Activated naive CD4-positive, alpha-beta T cell treated with anti-CD3 and anti-CD28 coated beads for 36 hours (primary cell): ENCODE results near the gene MFGE8. TPM values are rescaled to one million over a fixed set of nuclear protein-coding genes. Genes with fewer than 3 reads are reported as not detected.

Experiments used
- CTCF ChIA-PET: fragments of 350-600 bp; sonication (Branson Sonifier 250); formaldehyde crosslinking; loops from one replicate; lab custom pipeline; 2021; ENCODE audit warnings: antibody characterized with exemption; lab: Charles Lee
- DNase-seq: peaks from one replicate; pipeline ENCODE4 v3.0.0-alpha.2; 2020
- H3K27ac Mint-ChIP-seq: one replicate; pipeline ENCODE4 v1.8.0; 2021; ENCODE audit warnings: mild to moderate bottlenecking, mixed read lengths
- H3K27me3 Mint-ChIP-seq: one replicate; pipeline ENCODE4 v1.8.0; 2021; ENCODE audit warnings: low read depth, mixed read lengths
- H3K36me3 Mint-ChIP-seq: one replicate; pipeline ENCODE4 v1.8.0; 2021; ENCODE audit warnings: low read depth, mixed read lengths
- H3K4me1 Mint-ChIP-seq: one replicate; pipeline ENCODE4 v1.8.0; 2021; ENCODE audit warnings: low read depth, mixed read lengths
- H3K4me3 Mint-ChIP-seq: one replicate; pipeline ENCODE4 v1.8.0; 2021; ENCODE audit warnings: mild to moderate bottlenecking, moderate library complexity, mixed read lengths
- H3K9me3 Mint-ChIP-seq: one replicate; pipeline ENCODE4 v1.8.0; 2021; ENCODE audit warnings: mixed read lengths
- intact Hi-C: fragments of 100-400 bp; cut with micrococcal nuclease; formaldehyde crosslinking; loops from one replicate; pipeline ENCODE4 v1.15.1; 2023
- total RNA-seq, 2 experiments: library from RNA; stranded (reverse); gene quantifications; one replicate each; pipeline ENCODE4 v1.2.3, GENCODE V29; 2021

Gene MFGE8
- total RNA-seq, 2 experiments from 2014 or later, result 28.2 to 31.6 TPM

DNA sequence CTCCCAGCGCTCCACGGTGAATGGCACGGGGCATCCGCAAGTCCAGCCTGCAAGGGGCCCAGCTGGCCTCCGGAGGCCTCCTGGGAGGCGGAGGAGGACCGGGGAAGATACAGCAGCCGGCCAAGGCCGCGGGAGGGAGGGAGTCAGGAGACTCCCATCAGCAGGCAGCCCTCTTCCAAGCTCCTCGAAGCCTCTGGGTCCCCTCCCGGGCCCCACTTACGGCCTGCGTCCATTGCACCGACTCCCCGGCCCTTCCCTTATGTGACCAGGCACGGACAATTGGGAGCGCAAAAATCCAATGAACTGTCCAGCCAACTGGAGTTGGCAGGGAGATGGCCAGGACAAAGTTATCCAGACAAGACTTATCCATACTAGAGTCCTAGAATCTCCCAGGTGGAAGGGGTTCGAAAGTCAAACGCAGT lies 668 bp downstream of the MFGE8 start:
- DNase-seq, result no peak
- Mint-ChIP-seq H3K4me1 (peaks cover 16% of the 10 kb centered on the region), H3K27ac (no peak overlapping the region), H3K36me3 (no peaks in the 10 kb centered on the region), H3K27me3 (no peaks in the 10 kb centered on the region), H3K9me3 (no peaks in the 10 kb centered on the region), H3K4me3 (peak overlapping the region; percentile 91)
- intact Hi-C loops, result loop anchor here (2.0 kb wide), 2 partner anchors 18 to 104 kb away; partner anchors contain the start of gene HAPLN3
- CTCF ChIA-PET, result interaction anchor here (0.6 to 1.9 kb wide), 3 partner anchors 10 to 214 kb away, joined by 3 to 7 read pairs (median 4); partner anchors contain the start of gene HAPLN3

- Mint-ChIP-seq H3K4me3 (peak overlapping the region; percentile 91), H3K36me3 (no peaks in the 10 kb centered on the region), H3K27me3 (no peaks in the 10 kb centered on the region), H3K9me3 (no peaks in the 10 kb centered on the region), H3K4me1 (peaks cover 16% of the 10 kb centered on the region), H3K27ac (no peak overlapping the region)
- DNase-seq, result no peak
- intact Hi-C loops, result loop anchor here (2.0 kb wide), 2 partner anchors 17 to 105 kb away; partner anchors contain the start of gene HAPLN3
- CTCF ChIA-PET, result interaction anchor here (0.6 to 1.9 kb wide), 4 partner anchors 9 to 20 kb away, joined by 4 to 7 read pairs (median 4); partner anchors contain the start of gene HAPLN3
These were observed 1.4 kb downstream of the MFGE8 start for GRCh38 chr15:88911766-88912118.

GRCh38 chr15:88909956-88910831 lies 3.0 kb downstream of the MFGE8 start:
- intact Hi-C loops, result no loop called here
- CTCF ChIA-PET, result interaction anchor here (0.9 to 1.5 kb wide), 2 partner anchors 15 to 107 kb away, joined by 3 read pairs; partner anchors contain the start of gene HAPLN3
- H3K9me3 Mint-ChIP-seq, result no peaks in the 10 kb centered on the region
- DNase-seq, result no peak
- H3K4me3 Mint-ChIP-seq, result no peak overlapping the region
- H3K36me3 Mint-ChIP-seq, result no peaks in the 10 kb centered on the region
- H3K27ac Mint-ChIP-seq, result no peak overlapping the region
- H3K4me1 Mint-ChIP-seq, result peaks cover 22% of the 10 kb centered on the region
- H3K27me3 Mint-ChIP-seq, result no peaks in the 10 kb centered on the region

GRCh38 chr15:88908697-88909621 lies 4.2 kb downstream of the MFGE8 start:
- H3K27me3 Mint-ChIP-seq, result no peaks in the 10 kb centered on the region
- H3K9me3 Mint-ChIP-seq, result no peaks in the 10 kb centered on the region
- no peak overlapping the region for H3K27ac Mint-ChIP-seq
- CTCF ChIA-PET, result interaction anchor here (1.9 kb wide), 1 partner anchor 30 kb away, joined by 4 read pairs; no protein-coding TSS in a partner anchor
- H3K4me1 Mint-ChIP-seq, result peaks cover 33% of the 10 kb centered on the region
- intact Hi-C loops, result no loop called here
- H3K4me3 Mint-ChIP-seq, result no peak overlapping the region
- DNase-seq, result no peak
- H3K36me3 Mint-ChIP-seq, result no peaks in the 10 kb centered on the region

- Mint-ChIP-seq H3K27me3 (no peaks in the 10 kb centered on the region), H3K4me1 (peaks cover 35% of the 10 kb centered on the region), H3K4me3 (no peak overlapping the region), H3K9me3 (no peaks in the 10 kb centered on the region), H3K36me3 (no peaks in the 10 kb centered on the region), H3K27ac (no peak overlapping the region)
- CTCF ChIA-PET, result interaction anchor here (1.9 kb wide), 1 partner anchor 29 kb away, joined by 4 read pairs; no protein-coding TSS in a partner anchor
- no peak for DNase-seq
- intact Hi-C loops, result no loop called here
These were observed 5.1 kb downstream of the MFGE8 start for GRCh38 chr15:88908123-88908522.

- intact Hi-C loops, result no loop called here
- Mint-ChIP-seq H3K4me3 (no peak overlapping the region), H3K27me3 (no peaks in the 10 kb centered on the region), H3K9me3 (no peaks in the 10 kb centered on the region), H3K36me3 (no peaks in the 10 kb centered on the region), H3K4me1 (peaks cover 41% of the 10 kb centered on the region), H3K27ac (no peak overlapping the region)
- CTCF ChIA-PET, result no interaction called here
- no peak for DNase-seq
These were observed 6.1 kb downstream of the MFGE8 start for GRCh38 chr15:88907111-88907510.

GRCh38 chr15:88906551-88906950 lies 6.6 kb downstream of the MFGE8 start:
- Mint-ChIP-seq H3K4me1 (peaks cover 42% of the 10 kb centered on the region), H3K4me3 (no peak overlapping the region), H3K27me3 (no peaks in the 10 kb centered on the region), H3K36me3 (no peaks in the 10 kb centered on the region), H3K27ac (no peak overlapping the region), H3K9me3 (no peaks in the 10 kb centered on the region)
- DNase-seq, result no peak
- intact Hi-C loops, result no loop called here
- CTCF ChIA-PET, result interaction anchor here (0.7 to 2.4 kb wide), 4 partner anchors 14 to 261 kb away, joined by 3 to 22 read pairs (median 8); no protein-coding TSS in a partner anchor

DNA sequence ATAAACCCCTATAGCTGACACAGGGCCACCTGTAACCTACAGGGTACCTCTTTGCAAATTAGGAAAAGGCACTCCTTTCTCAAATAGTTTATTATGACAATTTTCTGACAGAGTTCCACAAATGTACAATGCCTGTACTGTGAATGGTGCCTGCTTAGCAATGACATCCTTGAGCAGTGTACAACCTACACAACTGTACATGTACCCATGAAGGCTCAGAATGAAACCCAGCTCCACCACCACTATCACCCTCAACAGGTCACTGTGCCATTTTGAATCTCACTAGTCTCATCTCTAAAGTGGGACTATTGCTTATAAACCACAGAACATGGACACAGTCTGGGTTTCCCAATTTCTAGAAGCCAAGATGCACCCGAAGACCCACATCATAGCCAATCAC lies 7.0 kb downstream of the MFGE8 start:
- Mint-ChIP-seq H3K4me1 (peaks cover 41% of the 10 kb centered on the region), H3K27me3 (no peaks in the 10 kb centered on the region), H3K36me3 (no peaks in the 10 kb centered on the region), H3K27ac (no peak overlapping the region), H3K4me3 (no peak overlapping the region), H3K9me3 (no peaks in the 10 kb centered on the region)
- intact Hi-C loops, result no loop called here
- no peak for DNase-seq
- CTCF ChIA-PET, result interaction anchor here (0.7 to 2.7 kb wide), 10 partner anchors 14 to 339 kb away, joined by 3 to 28 read pairs (median 6); no protein-coding TSS in a partner anchor

GRCh38 chr15:88905576-88905975 lies 7.6 kb downstream of the MFGE8 start:
- no peaks in the 10 kb centered on the region for H3K27me3 Mint-ChIP-seq
- CTCF ChIA-PET, result interaction anchor here (0.7 to 3.6 kb wide), 33 partner anchors 10 to 339 kb away, joined by 3 to 28 read pairs (median 6); partner anchors contain the start of genes HAPLN3 and MFGE8
- DNase-seq, result no peak
- peaks cover 40% of the 10 kb centered on the region for H3K4me1 Mint-ChIP-seq
- H3K27ac Mint-ChIP-seq, result no peak overlapping the region
- H3K9me3 Mint-ChIP-seq, result no peaks in the 10 kb centered on the region
- H3K36me3 Mint-ChIP-seq, result no peaks in the 10 kb centered on the region
- intact Hi-C loops, result loop anchor here (2.0 kb wide), 1 partner anchor 183 kb away; the partner anchor contains the start of gene ABHD2
- H3K4me3 Mint-ChIP-seq, result no peak overlapping the region

- H3K27ac Mint-ChIP-seq, result peak overlapping the region; percentile 80
- CTCF ChIA-PET, result interaction anchor here (0.6 to 3.6 kb wide), 50 partner anchors 10 to 448 kb away, joined by 3 to 28 read pairs (median 4); partner anchors contain the start of genes HAPLN3 and MFGE8
- no peaks in the 10 kb centered on the region for H3K9me3 Mint-ChIP-seq
- DNase-seq, result peak; percentile 96
- H3K27me3 Mint-ChIP-seq, result no peaks in the 10 kb centered on the region
- H3K36me3 Mint-ChIP-seq, result no peaks in the 10 kb centered on the region
- no peak overlapping the region for H3K4me3 Mint-ChIP-seq
- intact Hi-C loops, result loop anchor here (1.0 to 2.0 kb wide), 5 partner anchors 9 to 273 kb away; partner anchors contain the start of genes ABHD2 and MFGE8
- H3K4me1 Mint-ChIP-seq, result peaks cover 40% of the 10 kb centered on the region
These were observed 8.4 kb downstream of the MFGE8 start for GRCh38 chr15:88904624-88905327.

DNA sequence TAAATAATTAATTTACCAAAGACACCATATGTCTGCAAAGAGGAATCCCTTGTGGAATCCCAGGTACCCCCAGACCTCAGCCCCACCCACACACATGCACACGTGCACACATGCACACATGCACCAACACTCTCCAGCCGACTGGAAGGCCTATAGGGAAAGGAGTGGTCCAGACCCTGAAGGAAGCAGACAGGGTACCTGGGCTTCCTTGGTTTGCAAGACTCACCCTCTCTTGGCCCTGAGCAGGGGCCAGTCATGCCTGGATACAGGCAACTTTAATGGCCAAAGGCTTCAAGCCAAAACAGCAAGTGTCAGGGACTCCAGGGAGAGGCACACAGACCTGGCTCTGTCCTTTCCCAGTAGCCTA lies 8.9 kb downstream of the MFGE8 start:
- CTCF ChIA-PET, result interaction anchor here (0.7 to 3.6 kb wide), 38 partner anchors 9 to 340 kb away, joined by 3 to 28 read pairs (median 6); partner anchors contain the start of genes HAPLN3 and MFGE8
- Mint-ChIP-seq H3K36me3 (no peaks in the 10 kb centered on the region), H3K4me1 (peaks cover 40% of the 10 kb centered on the region), H3K4me3 (no peak overlapping the region), H3K9me3 (no peaks in the 10 kb centered on the region), H3K27me3 (no peaks in the 10 kb centered on the region), H3K27ac (peak overlapping the region; percentile 80)
- no peak for DNase-seq
- intact Hi-C loops, result loop anchor here (1.0 to 2.0 kb wide), 5 partner anchors 9 to 273 kb away; partner anchors contain the start of genes ABHD2 and MFGE8
